HG03520 (cell line): ENCODE measurements around the gene RNF44.

Source experiments
- ATAC-seq: cut with Tn5 transposase; IDR thresholded peaks from one replicate; pipeline ENCODE4 v1.9.1; 2021; ENCODE audit warnings: mild to moderate bottlenecking, moderate library complexity; ENCODE audit not compliant: unreplicated experiment

The RNF44 gene

GRCh38 chr5:176536132-176536901 is 885 bp downstream of the RNF44 start:
- no peak for ATAC-seq

DNA sequence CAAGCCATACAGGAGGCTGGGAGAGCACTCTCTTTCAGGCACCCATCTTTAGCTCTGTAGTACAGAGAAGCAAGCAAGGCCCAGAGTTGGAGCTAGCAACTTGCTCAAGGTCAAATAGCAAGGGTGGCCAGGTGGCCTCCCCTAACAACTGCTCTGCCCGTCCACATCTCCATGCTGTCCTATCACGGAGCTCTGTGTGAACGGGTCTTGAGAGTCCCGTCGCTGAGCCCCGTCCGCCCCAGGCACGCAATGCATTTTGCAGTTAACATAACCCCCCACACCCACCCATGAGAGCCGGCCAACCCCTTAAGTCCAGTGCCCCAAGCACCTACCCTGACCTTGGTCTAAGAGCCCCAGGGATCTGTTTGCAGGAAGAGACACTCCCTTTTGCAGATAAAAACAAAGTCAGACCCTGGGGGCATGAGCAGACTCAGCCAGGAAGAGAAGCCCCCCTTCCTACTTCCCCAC is 1.5 kb downstream of the RNF44 start:
- ATAC-seq: no peak

DNA sequence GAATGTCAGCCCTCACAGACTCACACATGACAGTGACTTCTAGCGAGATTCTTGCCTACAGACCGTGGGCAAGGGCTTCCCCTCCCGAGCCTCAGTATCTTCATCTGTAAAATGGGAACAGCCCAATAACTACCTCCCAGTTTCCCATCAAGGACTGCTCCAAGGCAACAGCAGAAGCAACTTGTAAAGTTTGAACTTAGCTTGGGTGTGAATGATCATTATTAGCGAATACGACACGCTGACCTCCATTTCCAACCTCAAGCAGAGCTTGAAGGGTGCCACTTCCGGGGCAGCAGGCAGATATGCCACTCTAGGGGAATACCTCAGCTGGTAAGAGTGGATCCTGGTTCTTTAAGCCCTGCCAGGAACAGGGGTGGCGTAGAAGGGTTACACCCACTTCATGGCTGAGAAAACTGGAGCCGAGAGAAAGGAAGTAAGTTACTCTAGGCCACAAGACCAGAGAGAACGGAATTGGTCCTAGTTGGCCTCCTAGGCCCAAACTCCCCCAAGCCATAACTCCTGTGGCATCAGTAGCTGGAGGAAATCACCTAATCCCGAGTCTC is 2.0 kb downstream of the RNF44 start:
- ATAC-seq: no peak

GRCh38 chr5:176534640-176535039 is 2.6 kb downstream of the RNF44 start:
- ATAC-seq: no peak

DNA sequence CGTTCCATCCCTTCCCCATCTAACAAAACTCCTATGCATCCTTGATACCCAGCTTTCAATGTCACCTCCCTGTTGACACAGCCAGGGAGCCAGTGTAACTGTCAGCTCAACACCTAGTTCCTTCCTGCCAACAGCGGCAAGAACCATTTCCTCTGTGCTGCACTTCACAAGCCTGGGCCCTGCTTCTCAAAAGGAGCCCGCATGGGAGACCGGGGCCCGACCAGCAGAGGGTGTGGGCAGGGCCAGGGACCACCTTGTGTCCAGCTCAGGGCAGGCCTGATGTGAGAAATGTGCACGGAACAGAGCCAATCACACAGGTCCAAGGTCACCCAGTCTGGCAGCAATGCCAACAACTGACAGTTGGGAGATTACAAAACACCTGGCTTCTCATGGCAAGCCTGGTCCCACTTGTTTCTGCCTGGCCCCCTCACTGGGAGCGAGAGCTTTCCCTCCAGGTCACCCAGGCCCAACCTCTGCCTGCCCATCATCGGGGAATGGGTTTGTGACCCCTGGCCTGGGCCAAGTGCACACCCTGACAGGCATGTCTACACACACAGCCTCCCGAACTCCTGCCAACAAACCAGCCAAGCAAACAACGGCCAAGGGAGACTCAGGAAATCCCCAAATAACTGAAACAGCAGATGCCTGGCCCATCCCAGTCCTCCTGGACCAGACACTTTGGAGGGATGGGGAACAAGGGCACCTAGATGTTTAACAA is 3.1 kb downstream of the RNF44 start:
- no peak for ATAC-seq

DNA sequence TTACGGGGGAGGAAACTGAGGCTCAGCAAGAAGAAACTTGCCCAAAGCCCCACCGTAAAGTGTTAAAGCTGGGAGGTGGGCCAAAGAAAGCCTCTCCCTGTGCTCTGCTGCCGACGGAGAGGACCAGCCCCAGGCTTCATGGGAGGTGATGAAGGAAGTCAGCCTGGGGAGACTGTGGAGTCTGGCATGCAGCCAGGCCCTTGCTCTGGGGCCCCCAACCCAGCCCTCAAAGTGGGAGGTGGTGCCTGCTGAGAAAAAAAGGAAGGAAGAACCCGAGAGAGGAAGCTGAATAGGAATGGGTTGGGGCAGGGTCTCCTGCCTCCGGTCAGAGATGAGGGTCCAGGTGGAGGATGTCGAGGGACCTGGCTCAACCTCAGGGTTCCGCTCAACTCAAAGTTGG is 3.8 kb downstream of the RNF44 start:
- ATAC-seq: no peak

- no peak for ATAC-seq
These were observed 4.4 kb downstream of the RNF44 start for GRCh38 chr5:176532795-176533194.

GRCh38 chr5:176531902-176532493 is 5.2 kb downstream of the RNF44 start:
- ATAC-seq: no peak

- no peak for ATAC-seq
These were observed 6.0 kb downstream of the RNF44 start for GRCh38 chr5:176530983-176531901.

DNA sequence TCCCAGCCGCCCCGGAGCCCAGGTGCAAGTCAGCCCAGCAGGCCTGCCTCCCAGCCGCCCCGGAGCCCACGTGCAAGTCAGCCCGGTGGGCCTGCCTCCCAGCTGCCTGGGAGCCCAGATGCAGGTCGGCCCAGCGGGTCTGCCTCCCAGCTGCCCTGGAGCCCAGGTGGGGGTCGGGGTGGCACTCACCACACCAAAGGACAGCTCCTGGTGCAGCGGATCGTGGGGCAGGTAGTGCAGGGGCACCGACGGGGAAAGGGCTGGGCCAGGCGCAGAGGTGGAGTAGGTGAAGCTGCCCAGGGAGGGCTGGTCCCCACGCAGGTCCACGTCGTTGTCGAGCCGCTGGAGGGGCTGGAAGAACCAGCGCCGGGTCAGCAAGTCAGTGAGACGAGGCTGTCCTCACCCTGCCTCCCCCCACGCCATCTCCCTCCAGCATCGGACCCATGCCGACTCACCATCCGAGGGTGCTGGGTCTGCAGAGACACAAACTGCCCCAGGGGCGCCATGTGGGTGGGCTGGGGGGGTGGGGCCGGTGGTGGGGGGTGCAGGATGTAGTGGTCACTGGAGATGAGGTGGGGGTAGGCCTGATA is 6.7 kb downstream of the RNF44 start:
- no peak for ATAC-seq

GRCh38 chr5:176529741-176530141 is 7.5 kb downstream of the RNF44 start:
- no peak for ATAC-seq

DNA sequence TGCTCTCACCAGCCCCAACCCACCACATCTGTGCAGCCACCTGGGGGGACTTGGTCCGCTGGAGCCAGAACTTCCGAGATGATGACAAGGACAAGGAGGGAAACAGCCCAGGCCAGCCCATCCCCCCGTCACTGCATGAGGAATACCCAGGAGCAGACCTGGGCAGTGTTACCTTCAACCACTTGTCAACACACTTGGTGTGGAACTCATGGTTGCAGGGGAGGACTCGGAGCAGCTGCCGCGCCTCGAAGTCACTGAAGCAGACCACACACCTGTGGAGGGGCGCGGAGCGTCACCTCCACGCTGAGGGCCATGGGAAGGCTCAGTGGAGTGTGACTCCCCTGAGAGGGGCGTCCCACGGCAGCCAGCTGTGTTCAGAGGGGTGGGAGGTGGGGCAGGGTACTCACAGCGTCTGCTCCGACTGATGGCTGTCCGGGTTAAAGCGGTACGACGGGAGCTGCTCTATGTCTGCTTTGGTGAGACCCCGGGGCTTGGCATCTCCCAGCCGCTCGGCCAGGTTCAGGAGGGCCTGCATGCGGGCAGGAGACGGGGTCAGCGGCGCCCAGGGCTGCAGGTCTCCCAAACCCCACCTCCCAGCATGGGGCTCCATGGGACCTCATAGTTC is 8.0 kb downstream of the RNF44 start:
- no peak for ATAC-seq

- ATAC-seq: no peak
These were observed 8.5 kb downstream of the RNF44 start for GRCh38 chr5:176528761-176529115.

GRCh38 chr5:176528301-176528700 is 8.9 kb downstream of the RNF44 start:
- no peak for ATAC-seq

DNA sequence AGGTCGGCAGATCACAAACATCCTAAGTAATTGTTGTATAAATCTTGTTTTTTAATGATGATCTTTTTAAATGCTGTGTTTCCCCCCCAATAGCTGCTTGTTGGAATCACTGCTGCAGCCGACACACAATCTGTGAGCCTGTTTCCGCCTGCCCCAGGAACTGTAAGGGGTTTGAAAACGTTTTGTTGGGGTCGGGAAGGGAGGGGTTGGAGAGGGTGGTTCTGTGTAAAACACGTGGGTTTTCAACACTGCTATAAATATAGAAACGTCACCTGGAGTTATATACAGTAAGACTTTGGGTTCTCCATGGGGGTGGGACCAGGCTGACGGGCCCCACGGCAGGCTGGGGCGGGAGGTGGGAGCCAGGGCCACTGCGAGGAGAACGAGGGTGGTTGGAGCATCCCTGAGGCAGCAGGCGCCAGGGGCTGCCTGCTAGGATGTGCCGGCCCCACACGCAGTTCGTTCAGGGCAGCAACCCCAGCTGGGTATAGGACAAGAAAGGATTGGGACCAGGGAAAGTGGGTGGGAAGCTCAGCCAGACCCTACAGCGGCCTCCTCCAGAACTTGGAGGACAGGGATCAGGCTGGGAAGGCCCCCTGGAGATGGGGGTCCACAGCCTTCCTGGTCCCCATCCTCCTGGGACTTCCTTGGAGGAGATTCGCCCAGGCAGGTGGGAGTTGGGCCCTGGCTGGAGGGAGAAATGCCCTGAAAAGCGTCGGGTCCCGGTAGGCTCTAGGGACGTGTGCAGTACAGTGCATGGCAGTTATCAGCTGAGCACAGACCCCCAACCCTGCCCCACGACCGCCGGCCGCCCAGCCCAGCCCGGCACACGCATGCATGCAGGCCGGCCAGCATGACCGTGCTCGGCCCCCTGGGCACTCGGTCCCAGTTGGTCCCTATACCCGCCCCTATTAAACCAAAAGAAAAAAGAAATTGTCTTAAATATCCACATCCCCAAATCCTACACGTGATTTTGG is 9.7 kb downstream of the RNF44 start:
- ATAC-seq: no peak

DNA sequence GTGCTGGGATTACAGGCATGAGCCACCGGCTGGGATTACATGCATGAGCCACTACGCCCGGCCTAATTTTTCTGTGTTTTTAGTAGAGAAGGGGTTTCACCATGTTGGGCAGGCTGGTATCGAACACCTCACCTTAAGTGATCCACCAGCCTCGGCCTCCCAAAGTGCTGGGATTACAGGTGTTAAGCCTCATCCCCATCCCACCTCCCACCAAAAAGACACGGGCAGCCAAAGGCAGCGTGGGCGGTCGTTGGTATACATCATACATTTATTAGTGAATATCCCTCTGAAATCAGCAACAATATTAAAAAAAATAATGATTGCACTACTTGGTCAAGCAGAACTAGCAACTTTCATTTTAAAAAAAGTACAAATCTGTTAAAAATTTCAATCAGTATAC is 10.7 kb downstream of the RNF44 start:
- ATAC-seq: no peak

DNA sequence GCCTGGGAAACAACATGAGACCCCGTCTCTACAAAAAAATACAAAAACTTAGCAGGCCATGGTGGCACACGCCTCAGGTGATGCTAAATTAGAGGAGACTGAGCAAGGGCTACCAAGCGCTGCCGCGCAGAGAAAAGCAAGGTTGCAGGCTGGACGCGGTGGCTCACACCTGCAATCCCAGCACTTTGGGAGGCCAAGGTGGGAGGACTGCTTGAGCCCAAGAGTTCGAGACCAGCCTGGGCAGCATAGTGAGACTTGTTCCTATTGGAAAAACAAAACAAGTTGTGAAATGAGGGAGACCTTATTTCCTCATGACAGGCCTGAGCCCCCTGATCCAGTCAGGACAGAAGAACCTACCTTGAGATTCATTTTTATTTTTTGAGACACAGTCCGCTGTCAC is 11.5 kb downstream of the RNF44 start:
- no peak for ATAC-seq

- no peak for ATAC-seq
These were observed 12.2 kb downstream of the RNF44 start for GRCh38 chr5:176524987-176525386.

DNA sequence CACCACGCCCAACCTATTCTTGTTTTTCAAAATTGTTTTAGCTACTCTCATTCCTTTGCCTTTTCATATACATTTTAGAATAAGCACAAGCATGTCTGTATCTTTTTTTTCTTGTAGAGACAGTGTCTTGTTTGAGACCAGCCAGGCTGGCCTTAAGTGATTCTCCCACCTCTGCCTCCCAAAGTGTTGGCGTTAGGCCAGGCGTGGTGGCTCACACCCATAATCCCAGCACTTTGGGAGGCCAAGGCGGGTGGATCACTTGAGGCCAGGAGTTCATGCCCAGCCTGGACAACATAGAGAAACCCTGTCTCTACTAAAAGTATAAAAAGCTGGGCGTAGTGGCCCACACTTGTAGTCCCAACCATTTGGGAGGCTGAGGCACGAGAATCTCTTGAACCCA is 13.1 kb downstream of the RNF44 start:
- ATAC-seq: no peak
